Keratinocyte (primary cell): Measurements from ENCODE around the gene MYLIP. TPM values are rescaled to one million over a fixed set of nuclear protein-coding genes. Genes with fewer than 3 reads are reported as not detected.

Experiments used
- DNase-seq: peaks from one replicate; pipeline ENCODE4 v3.0.0-alpha.2; 2011; ENCODE audit warnings: low read depth, missing footprints, low spot score
- FAIRE-seq: peaks from 2 replicates; lab custom pipeline; 2011; peaks lifted over from hg19 to GRCh38; lab: Jason Lieb, UNC
- H2AFZ ChIP-seq: 2 replicates; pipeline ENCODE4 v1.6.0; 2012; ENCODE audit warnings: low read length, control low read depth, inconsistent platforms; ENCODE audit not compliant: control insufficient read depth
- H3K27ac ChIP-seq: 2 replicates; pipeline ENCODE4 v1.5.1; 2011; ENCODE audit warnings: low read length; ENCODE audit not compliant: control insufficient read depth, insufficient read depth
- H3K27me3 ChIP-seq: 3 replicates; pipeline ENCODE4 v1.6.0; 2011; ENCODE audit warnings: low read length; ENCODE audit not compliant: control insufficient read depth, insufficient read depth; ENCODE audit errors: extremely low read depth
- H3K36me3 ChIP-seq, 2 experiments: 2 replicates in 1 of 2; 3 replicates in 1 of 2; pipeline ENCODE4 v1.5.1; 2011; ENCODE audit warnings: low read length in 2 of 2, mild to moderate bottlenecking in 1 of 2; ENCODE audit not compliant: control insufficient read depth in 2 of 2, insufficient read depth in 2 of 2; ENCODE audit errors: extremely low read depth in 1 of 2
- H3K4me1 ChIP-seq: 3 replicates; pipeline ENCODE4 v1.5.1; 2011; ENCODE audit warnings: low read length; ENCODE audit not compliant: control insufficient read depth, insufficient read depth; ENCODE audit errors: extremely low read depth
- H3K4me2 ChIP-seq: 3 replicates; pipeline ENCODE4 v1.6.0; 2011; ENCODE audit warnings: low read depth, low read length; ENCODE audit not compliant: control insufficient read depth, insufficient read depth; ENCODE audit errors: extremely low read depth
- H3K4me3 ChIP-seq, 3 experiments: fragments of 200-600 bp in 1 of 3; sonication (generic) in 1 of 3; 2 replicates in 2 of 3; 3 replicates in 1 of 3; pipeline ENCODE4 v1.5.1; 2011 to 2016; ENCODE audit warnings: low read length in 3 of 3, mild to moderate bottlenecking in 3 of 3, control low read depth in 2 of 3, inconsistent platforms in 1 of 3, low read depth in 1 of 3, mixed read lengths in 1 of 3, mixed run types in 1 of 3, moderate library complexity in 1 of 3; ENCODE audit not compliant: control insufficient read depth in 2 of 3, insufficient read depth in 2 of 3; ENCODE audit errors: extremely low read depth in 1 of 3
- H3K79me2 ChIP-seq: 2 replicates; pipeline ENCODE4 v1.6.0; 2012; ENCODE audit warnings: low read length; ENCODE audit not compliant: control insufficient read depth, insufficient read depth
- H3K9ac ChIP-seq: 3 replicates; pipeline ENCODE4 v1.6.0; 2011; ENCODE audit warnings: low read length; ENCODE audit not compliant: control insufficient read depth, insufficient read depth; ENCODE audit errors: extremely low read depth
- H3K9me1 ChIP-seq: 3 replicates; pipeline ENCODE4 v1.6.0; 2011; ENCODE audit warnings: low read length; ENCODE audit not compliant: control insufficient read depth, insufficient read depth; ENCODE audit errors: extremely low read depth
- H3K9me3 ChIP-seq: 2 replicates; pipeline ENCODE4 v1.5.1; 2012; ENCODE audit warnings: low read depth, low read length; ENCODE audit not compliant: control insufficient read depth
- H4K20me1 ChIP-seq: 3 replicates; pipeline ENCODE4 v1.6.0; 2011; ENCODE audit warnings: low read length; ENCODE audit not compliant: control insufficient read depth, insufficient read depth; ENCODE audit errors: extremely low read depth
- CTCF ChIP-seq, 3 experiments: IDR thresholded peaks in 1 of 3; conservative IDR thresholded peaks in 1 of 3; optimal IDR thresholded peaks in 1 of 3; 2 replicates in 2 of 3; 3 replicates in 1 of 3; pipeline versions ENCODE3 to v1.5.1; 2011; ENCODE audit warnings: low read length in 3 of 3, mild to moderate bottlenecking in 3 of 3, moderate library complexity in 2 of 3, control low read depth in 1 of 3, inconsistent platforms in 1 of 3; ENCODE audit not compliant: insufficient read depth in 2 of 3; ENCODE audit errors: extremely low read depth in 1 of 3
- EZH2 ChIP-seq: IDR thresholded peaks from one replicate; pipeline ENCODE4 v1.6.1; 2012; ENCODE audit warnings: inconsistent platforms, mild to moderate bottlenecking, low read length, moderate library complexity
- dilution Hi-C: fragments of 300-500 bp; cut with MboI; formaldehyde crosslinking; loops from one replicate; pipeline ENCODE4 v1.7.0; 2020; ENCODE audit warnings: low sequenced_read_pairs; ENCODE audit not compliant: extremely low pct_ligation_motif_present
- polyA plus RNA-seq, 5 experiments: library from polyadenylated mRNA; depleted of rRNA in 3 of 5; stranded (reverse) in 3 of 5; stranded (forward) in 1 of 5; unstranded in 1 of 5; fragments of >200 nt; gene quantifications; 1 replicate in 1 of 5; 2 replicates in 3 of 5; 3 replicates in 1 of 5; pipeline versions ENCODE4 v1.2.1 to v1.2.3, GENCODE V29; 2011 to 2012; ENCODE audit warnings: missing spikeins in 2 of 5, low read depth in 1 of 5, low replicate concordance in 1 of 5

Gene MYLIP
- polyA plus RNA-seq, 1 donor (not counting 4 experiments of a cell fraction or from before 2014, with no cell fraction given) = 5.8 TPM

- H3K27me3 ChIP-seq = no peaks in the 10 kb centered on the region
- H3K4me3 ChIP-seq = no peak overlapping the region
- H3K4me2 ChIP-seq = no peak overlapping the region
- no peaks in the 10 kb centered on the region for H3K9me1 ChIP-seq
- no peak overlapping the region for H3K9ac ChIP-seq
- FAIRE-seq (no peak), DNase-seq (no peak)
- no peaks in the 10 kb centered on the region for H3K9me3 ChIP-seq
- no peaks in the 10 kb centered on the region for H3K79me2 ChIP-seq
- H4K20me1 ChIP-seq = no peaks in the 10 kb centered on the region
- H3K4me1 ChIP-seq = no peaks in the 10 kb centered on the region
- H3K27ac ChIP-seq = no peak overlapping the region
- dilution Hi-C loops = no loop called here
- TF ChIP-seq EZH2 (no peak), CTCF (optimal IDR thresholded peaks at IDR 0.05 in 1 of 3, IDR thresholded peaks at IDR 0.05 in 1 of 3, conservative IDR thresholded peaks at IDR 0.05 in 1 of 3; ENCODE audit: extremely low read depth in 1 of 3, insufficient read depth in 2 of 3, low read length in 3 of 3) (no peak)
- H2AFZ ChIP-seq = no peak overlapping the region
- no peaks in the 10 kb centered on the region for H3K36me3 ChIP-seq
Measured at GRCh38 chr6:16108419-16108818, 20.5 kb upstream of the MYLIP start.

GRCh38 chr6:16108921-16109658 lies 19.8 kb upstream of the MYLIP start:
- Histone ChIP-seq H3K9ac (no peak overlapping the region), H4K20me1 (no peaks in the 10 kb centered on the region), H3K27ac (no peak overlapping the region), H3K9me1 (no peaks in the 10 kb centered on the region), H3K36me3 (no peaks in the 10 kb centered on the region), H3K27me3 (no peaks in the 10 kb centered on the region), H2AFZ (no peak overlapping the region), H3K79me2 (no peaks in the 10 kb centered on the region), H3K4me3 (no peak overlapping the region), H3K4me1 (no peaks in the 10 kb centered on the region), H3K9me3 (no peaks in the 10 kb centered on the region), H3K4me2 (no peak overlapping the region)
- dilution Hi-C loops = no loop called here
- DNase-seq (no peak), FAIRE-seq (no peak)
- TF ChIP-seq EZH2 (no peak), CTCF (optimal IDR thresholded peaks at IDR 0.05 in 1 of 3, IDR thresholded peaks at IDR 0.05 in 1 of 3, conservative IDR thresholded peaks at IDR 0.05 in 1 of 3; ENCODE audit: extremely low read depth in 1 of 3, insufficient read depth in 2 of 3, low read length in 3 of 3) (no peak)
